ENCODE measurements around the gene SCARB1.
A peak's percentile ranks its signal among the peaks of the same experiment; 100 is the strongest.

The SCARB1 gene

GRCh38 chr12:124753993-124754392 is 109.7 kb downstream of the SCARB1 start:
- TF ChIP-seq CTCF (IDR thresholded peaks at IDR 0.05; ENCODE audit: insufficient read depth, low read length) (no peak), POLR2AphosphoS5 (IDR thresholded peaks at IDR 0.05; ENCODE audit: low read depth) (no peak)
- peak overlapping the region; percentile 80 for H3K27ac ChIP-seq (replicated peaks)
- no peak overlapping the region for H3K4me3 ChIP-seq (replicated peaks; ENCODE audit: insufficient read depth, low read length)
- DNase-seq (ENCODE audit: low read depth in 1 of 2, low spot score in 1 of 2) = no peak
- no peaks in the 10 kb centered on the region for H3K27me3 ChIP-seq (ENCODE audit: insufficient read depth, poor library complexity, severe bottlenecking)

GRCh38 chr12:124753228-124753591 is 110.5 kb downstream of the SCARB1 start:
- DNase-seq (ENCODE audit: low read depth in 1 of 2, low spot score in 1 of 2) = no peak
- TF ChIP-seq REST (IDR thresholded peaks at IDR 0.05; ENCODE audit: insufficient replicate concordance, low read depth) = no peak
- TF ChIP-seq GABPA (IDR thresholded peaks at IDR 0.05; ENCODE audit: low read depth) = no peak
- no peak for TF ChIP-seq CTCF (IDR thresholded peaks at IDR 0.05; ENCODE audit: insufficient read depth, low read length)
- no peak for TF ChIP-seq SPI1 (IDR thresholded peaks at IDR 0.05; ENCODE audit: borderline replicate concordance, low read depth)
- no peak for TF ChIP-seq POLR2AphosphoS5 (IDR thresholded peaks at IDR 0.05; ENCODE audit: low read depth)
- Histone ChIP-seq H3K27me3 (ENCODE audit: insufficient read depth, poor library complexity, severe bottlenecking) (no peaks in the 10 kb centered on the region), H3K27ac (replicated peaks) (no peak overlapping the region), H3K4me3 (replicated peaks; ENCODE audit: insufficient read depth, low read length) (no peak overlapping the region)

GRCh38 chr12:124752437-124753227 is 111.0 kb downstream of the SCARB1 start:
- DNase-seq (ENCODE audit: low read depth in 1 of 2, low spot score in 1 of 2) = no peak
- TF ChIP-seq CTCF (IDR thresholded peaks at IDR 0.05; ENCODE audit: insufficient read depth, low read length) (no peak), POLR2AphosphoS5 (IDR thresholded peaks at IDR 0.05; ENCODE audit: low read depth) (no peak), SPI1 (IDR thresholded peaks at IDR 0.05; ENCODE audit: borderline replicate concordance, low read depth) (no peak), REST (IDR thresholded peaks at IDR 0.05; ENCODE audit: insufficient replicate concordance, low read depth) (no peak), GABPA (IDR thresholded peaks at IDR 0.05; ENCODE audit: low read depth) (no peak)

More at GRCh38 chr12:124752437-124753227, 111.0 kb downstream of the SCARB1 start:
- no peak overlapping the region for H3K27ac ChIP-seq (replicated peaks)
- H3K27me3 ChIP-seq (ENCODE audit: insufficient read depth, poor library complexity, severe bottlenecking) = no peaks in the 10 kb centered on the region
- H3K4me3 ChIP-seq (replicated peaks; ENCODE audit: insufficient read depth, low read length) = no peak overlapping the region

All from HL-60 (cell line).